Mesendoderm (in vitro differentiated cells): ENCODE measurements around the gene AGBL4.

ENCODE experiments used
- DNase-seq: peaks from one replicate; pipeline ENCODE4 v3.0.0; 2013
- H2AK5ac ChIP-seq: 2 replicates; pipeline ENCODE4 v1.6.1; 2013; ENCODE audit warnings: low read length, inconsistent platforms
- H2BK120ac ChIP-seq: 2 replicates; pipeline ENCODE4 v1.6.1; 2013; ENCODE audit warnings: low read depth, mild to moderate bottlenecking, low read length, moderate library complexity, mixed read lengths
- H2BK15ac ChIP-seq: replicated peaks from 2 replicates; pipeline ENCODE4 v1.6.1; 2013; ENCODE audit warnings: low read depth, mild to moderate bottlenecking, moderate library complexity
- H2BK5ac ChIP-seq: 2 replicates; pipeline ENCODE4 v1.6.1; 2013; ENCODE audit warnings: low read length, inconsistent platforms
- H3K18ac ChIP-seq: 2 replicates; pipeline ENCODE4 v1.6.1; 2013; ENCODE audit warnings: mild to moderate bottlenecking, low read length, mixed read lengths
- H3K23ac ChIP-seq: one replicate; pipeline ENCODE4 v1.6.1; 2013; ENCODE audit warnings: low read length
- H3K27ac ChIP-seq: 2 replicates; pipeline ENCODE4 v1.5.1; 2013; ENCODE audit warnings: low read depth, mild to moderate bottlenecking, inconsistent platforms, low read length, moderate library complexity
- H3K27me3 ChIP-seq: 2 replicates; pipeline ENCODE4 v1.6.1; 2013; ENCODE audit warnings: low read length, control low read depth, mild to moderate bottlenecking, inconsistent platforms; ENCODE audit not compliant: insufficient read depth, poor library complexity
- H3K36me3 ChIP-seq: 2 replicates; pipeline ENCODE4 v1.6.1; 2013; ENCODE audit warnings: low read length, inconsistent platforms; ENCODE audit not compliant: control insufficient read depth, insufficient read depth
- H3K4ac ChIP-seq: one replicate; pipeline ENCODE4 v1.6.1; 2013; ENCODE audit warnings: low read depth, mild to moderate bottlenecking, low read length, moderate library complexity
- H3K4me1 ChIP-seq: 2 replicates; pipeline ENCODE4 v1.6.1; 2013; ENCODE audit warnings: low read depth, low read length, inconsistent platforms; ENCODE audit not compliant: control insufficient read depth
- H3K4me2 ChIP-seq: 2 replicates; pipeline ENCODE4 v1.6.1; 2013; ENCODE audit warnings: low read length
- H3K4me3 ChIP-seq: 2 replicates; pipeline ENCODE4 v1.5.1; 2013; ENCODE audit warnings: mild to moderate bottlenecking, low read length
- H3K56ac ChIP-seq: one replicate; pipeline ENCODE4 v1.6.1; 2013; ENCODE audit warnings: low read length
- H3K79me1 ChIP-seq: 2 replicates; pipeline ENCODE4 v1.6.1; 2013; ENCODE audit warnings: low read length, inconsistent platforms
- H3K79me2 ChIP-seq: 2 replicates; pipeline ENCODE4 v1.6.1; 2013; ENCODE audit warnings: mild to moderate bottlenecking, low read length; ENCODE audit not compliant: control insufficient read depth, insufficient read depth
- H3K9ac ChIP-seq: 2 replicates; pipeline ENCODE4 v1.6.1; 2013; ENCODE audit warnings: low read length, inconsistent platforms
- H4K5ac ChIP-seq: one replicate; pipeline ENCODE4 v1.6.1; 2013; ENCODE audit warnings: low read length
- H4K8ac ChIP-seq: one replicate; pipeline ENCODE4 v1.6.1; 2013; ENCODE audit warnings: low read depth, mild to moderate bottlenecking, control low read depth, low read length, moderate library complexity
- WGBS: extraction: QIAGEN DNeasy Blood & Tissue Kit; methylation state at CpG from one replicate; pipeline ENCODE4 v1.1.7; 2013; ENCODE audit warnings: low lambda C conversion rate, missing lambda C conversion rate; ENCODE audit not compliant: insufficient coverage; ENCODE audit errors: extremely low coverage; 5-methylcytosine and 5-hydroxymethylcytosine counted together

Gene AGBL4

DNA sequence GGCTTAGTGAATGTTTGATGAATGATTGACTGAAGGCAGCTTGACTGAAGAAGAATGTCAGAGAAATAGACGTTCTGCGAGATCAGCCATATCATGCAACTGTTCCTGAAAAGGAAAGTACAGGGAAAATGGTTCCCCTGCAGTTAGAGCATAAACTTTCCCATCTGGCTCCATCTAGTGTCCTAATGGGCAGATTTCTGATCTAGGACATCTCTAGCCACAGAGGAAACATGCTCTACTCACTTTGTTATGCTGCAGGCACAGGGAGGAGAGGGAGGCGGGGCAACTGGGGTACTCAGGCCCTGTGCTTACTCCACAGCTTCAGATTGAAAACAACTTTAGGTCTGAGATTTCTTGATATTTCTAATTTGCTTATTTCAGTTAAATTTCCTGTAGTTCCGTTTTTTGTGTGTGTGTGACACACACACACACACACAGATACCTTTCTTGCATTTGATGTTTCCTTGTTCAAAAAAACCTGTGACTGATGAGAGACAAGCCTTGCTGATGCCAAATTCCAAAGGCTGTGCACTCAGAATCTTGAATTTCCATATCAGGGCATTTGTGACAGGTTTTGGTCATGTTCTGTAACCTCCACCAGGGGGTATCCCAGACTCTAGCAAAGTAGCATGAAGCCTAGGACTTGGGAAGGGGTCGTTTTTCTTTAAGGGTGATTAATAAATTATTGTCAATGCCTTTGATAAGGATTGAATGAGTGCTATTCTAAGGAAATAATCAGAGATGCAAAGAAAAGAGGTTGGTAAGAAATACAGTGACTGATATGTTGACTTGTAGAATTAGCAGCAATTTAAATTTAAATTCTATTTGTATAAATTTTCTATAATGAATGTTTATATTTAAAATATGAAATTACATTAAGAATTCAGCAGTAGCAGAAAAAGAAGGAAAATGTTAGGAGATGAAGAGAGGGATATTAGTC is 1107.4 kb downstream of the AGBL4 start:
- no peak overlapping the region for H3K27ac ChIP-seq
- no peak overlapping the region for H3K23ac ChIP-seq
- peak overlapping the region; percentile 20 for H3K4ac ChIP-seq
- no peaks in the 10 kb centered on the region for H3K36me3 ChIP-seq
- H3K27me3 ChIP-seq, result no peaks in the 10 kb centered on the region
- WGBS, result no CpG with 5 or more reads among the region's 5 CpGs
- H3K56ac ChIP-seq, result peak overlapping the region; percentile 63
- H2AK5ac ChIP-seq, result no peak overlapping the region
- no peak overlapping the region for H4K8ac ChIP-seq
- H3K4me3 ChIP-seq, result no peak overlapping the region
- no peaks in the 10 kb centered on the region for H3K79me2 ChIP-seq
- peak overlapping the region; percentile 26 for H4K5ac ChIP-seq
- no peak overlapping the region for H3K4me2 ChIP-seq
- peak overlapping the region; percentile 3 for H3K9ac ChIP-seq
- H3K4me1 ChIP-seq, result peaks cover 2% of the 10 kb centered on the region
- peak; percentile 91 for DNase-seq
- H3K79me1 ChIP-seq, result no peaks in the 10 kb centered on the region
- H2BK120ac ChIP-seq, result no peak overlapping the region
- H3K18ac ChIP-seq, result no peak overlapping the region
- H2BK5ac ChIP-seq, result no peak overlapping the region
- H2BK15ac ChIP-seq, result no peak overlapping the region

DNA sequence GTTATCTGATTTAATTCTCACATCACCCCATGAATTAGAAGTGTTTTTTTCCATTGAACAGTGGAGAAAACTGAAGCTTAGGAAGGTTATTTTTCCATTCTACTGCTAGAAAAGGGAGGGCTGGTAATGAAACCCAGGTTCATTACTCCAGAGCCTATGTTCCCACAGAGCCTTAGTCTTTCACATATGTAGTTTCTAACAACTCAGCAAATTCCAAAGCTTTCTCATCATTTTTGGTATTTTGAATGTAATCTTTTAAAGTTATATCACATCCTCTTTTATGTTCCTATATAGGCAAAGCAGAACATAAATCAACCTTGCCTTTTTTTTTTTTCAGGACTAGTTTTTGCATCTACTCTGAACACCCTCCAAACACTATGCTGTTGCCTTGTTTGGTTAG is 1115.1 kb downstream of the AGBL4 start:
- Histone ChIP-seq H3K4me1 (no peaks in the 10 kb centered on the region), H3K56ac (no peak overlapping the region), H2BK15ac (no peak overlapping the region), H3K27ac (no peak overlapping the region), H3K18ac (no peak overlapping the region), H2BK5ac (no peak overlapping the region), H2BK120ac (no peak overlapping the region), H4K8ac (no peak overlapping the region), H3K79me1 (no peaks in the 10 kb centered on the region), H4K5ac (no peak overlapping the region), H3K23ac (no peak overlapping the region), H3K9ac (no peak overlapping the region), H3K27me3 (no peaks in the 10 kb centered on the region), H3K4ac (no peak overlapping the region), H3K79me2 (no peaks in the 10 kb centered on the region), H3K4me2 (no peak overlapping the region), H3K36me3 (no peaks in the 10 kb centered on the region), H3K4me3 (no peak overlapping the region), H2AK5ac (no peak overlapping the region)
- no peak for DNase-seq

DNA sequence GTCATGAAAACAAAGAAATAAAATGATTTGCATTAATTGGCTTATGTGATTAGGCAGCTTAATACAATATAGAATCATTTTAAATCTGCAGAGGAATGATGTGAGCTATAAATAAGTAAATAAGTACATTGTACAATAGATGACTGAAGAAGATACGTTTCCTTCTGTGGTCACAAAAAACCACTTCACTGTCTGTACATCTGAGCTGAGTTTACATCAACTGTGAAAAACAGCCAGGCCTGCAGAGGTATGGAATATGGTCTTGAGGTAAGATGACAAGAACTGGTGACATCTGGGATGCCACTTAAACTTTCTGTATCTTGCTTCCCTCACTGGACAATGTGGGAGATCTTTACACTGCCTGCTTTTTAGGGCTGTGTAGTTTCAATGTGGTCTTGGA is 1117.0 kb downstream of the AGBL4 start:
- H2AK5ac ChIP-seq, result no peak overlapping the region
- no peak overlapping the region for H3K4me3 ChIP-seq
- H4K5ac ChIP-seq, result no peak overlapping the region
- H3K23ac ChIP-seq, result no peak overlapping the region
- no peak overlapping the region for H3K4ac ChIP-seq
- no peaks in the 10 kb centered on the region for H3K79me2 ChIP-seq
- WGBS, result no CpG with 5 or more reads among the region's 1 CpG
- H2BK5ac ChIP-seq, result no peak overlapping the region
- H3K4me2 ChIP-seq, result no peak overlapping the region
- H2BK120ac ChIP-seq, result no peak overlapping the region
- no peaks in the 10 kb centered on the region for H3K79me1 ChIP-seq
- H3K36me3 ChIP-seq, result no peaks in the 10 kb centered on the region
- peak overlapping the region; percentile 51 for H3K18ac ChIP-seq
- DNase-seq, result no peak
- H3K4me1 ChIP-seq, result no peaks in the 10 kb centered on the region
- no peak overlapping the region for H2BK15ac ChIP-seq
- H3K56ac ChIP-seq, result no peak overlapping the region
- no peaks in the 10 kb centered on the region for H3K27me3 ChIP-seq
- H3K9ac ChIP-seq, result no peak overlapping the region
- H4K8ac ChIP-seq, result no peak overlapping the region
- no peak overlapping the region for H3K27ac ChIP-seq

DNA sequence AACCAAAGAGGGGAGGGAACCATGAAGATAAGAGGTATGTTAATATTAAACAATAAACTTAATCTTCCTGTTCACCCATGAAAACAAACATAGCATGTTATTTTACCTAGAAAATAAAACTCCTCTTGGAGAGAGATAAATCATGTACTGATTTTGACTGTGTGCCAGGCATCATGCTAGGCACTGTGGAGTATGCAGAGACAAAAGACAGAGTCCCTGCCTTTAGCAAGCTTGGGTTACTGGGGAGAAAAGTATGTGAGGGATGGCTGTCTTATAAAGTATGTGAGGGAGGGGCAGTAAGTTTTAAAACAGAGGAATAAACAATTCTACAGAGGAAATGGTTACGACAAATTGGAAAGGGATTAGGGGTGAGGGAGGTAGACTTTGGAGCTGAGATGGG is 1117.6 kb downstream of the AGBL4 start:
- WGBS, result no CpG with 5 or more reads among the region's 1 CpG
- Histone ChIP-seq H3K9ac (no peak overlapping the region), H3K4me3 (no peak overlapping the region), H3K79me1 (no peaks in the 10 kb centered on the region), H3K36me3 (no peaks in the 10 kb centered on the region), H3K23ac (no peak overlapping the region), H4K8ac (no peak overlapping the region), H2BK5ac (no peak overlapping the region), H2AK5ac (no peak overlapping the region), H3K4me2 (no peak overlapping the region), H2BK120ac (no peak overlapping the region), H3K4me1 (no peaks in the 10 kb centered on the region), H3K27ac (no peak overlapping the region), H2BK15ac (no peak overlapping the region), H3K4ac (no peak overlapping the region), H3K79me2 (no peaks in the 10 kb centered on the region), H3K27me3 (no peaks in the 10 kb centered on the region), H3K18ac (no peak overlapping the region), H3K56ac (no peak overlapping the region), H4K5ac (no peak overlapping the region)
- peak; percentile 23 for DNase-seq

DNA sequence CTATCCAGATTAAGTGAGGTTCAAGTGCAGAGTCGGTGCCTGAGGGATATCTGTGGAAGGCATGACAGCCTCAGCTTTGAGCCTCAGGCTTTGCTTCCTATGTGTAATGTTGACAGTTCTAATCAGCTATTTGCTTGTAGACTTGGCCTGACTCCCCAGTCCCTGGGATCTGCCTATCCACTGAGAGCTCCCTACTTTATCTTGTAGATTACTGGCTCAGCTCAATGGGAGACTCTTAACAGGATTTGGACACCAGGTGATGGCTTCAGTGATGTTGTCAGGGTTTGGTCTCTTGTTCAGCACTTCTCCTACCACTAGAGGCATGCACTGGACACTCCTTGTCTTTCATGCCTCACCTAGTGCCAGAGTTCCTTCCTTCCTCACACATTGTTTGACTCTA is 1120.5 kb downstream of the AGBL4 start:
- no peaks in the 10 kb centered on the region for H3K79me1 ChIP-seq

DNA sequence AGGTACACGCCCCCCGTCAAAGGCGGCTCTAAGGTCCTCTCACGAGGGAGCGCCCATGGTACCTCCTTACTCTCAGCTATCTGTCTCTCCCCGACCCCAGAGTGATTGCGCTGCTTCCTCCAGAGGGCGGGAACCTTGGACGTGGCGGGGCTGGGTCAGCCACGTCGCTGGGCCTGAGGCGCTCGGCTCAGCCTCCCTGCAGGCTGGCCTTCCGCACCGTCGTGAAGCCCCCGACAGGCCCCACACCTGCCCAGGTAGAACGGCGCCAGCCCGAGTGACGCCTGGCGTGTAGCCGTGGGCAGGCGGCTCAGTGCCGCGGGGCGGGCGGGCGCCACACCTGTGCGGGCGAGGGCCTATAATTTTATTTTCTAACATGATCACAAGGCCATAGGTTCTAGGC is 1124.9 kb downstream of the AGBL4 start:
- H3K4me1 ChIP-seq, result no peaks in the 10 kb centered on the region
- no peak overlapping the region for H2BK120ac ChIP-seq
- WGBS, result no CpG with 5 or more reads among the region's 32 CpGs
- no peak overlapping the region for H4K8ac ChIP-seq
- H3K23ac ChIP-seq, result peak overlapping the region; percentile 30
- no peak overlapping the region for H3K4me3 ChIP-seq
- H3K79me1 ChIP-seq, result no peaks in the 10 kb centered on the region
- no peaks in the 10 kb centered on the region for H3K36me3 ChIP-seq
- H2BK5ac ChIP-seq, result no peak overlapping the region
- H2BK15ac ChIP-seq, result no peak overlapping the region
- no peak overlapping the region for H3K4ac ChIP-seq
- no peak overlapping the region for H3K27ac ChIP-seq
- no peak for DNase-seq
- H2AK5ac ChIP-seq, result no peak overlapping the region
- H3K56ac ChIP-seq, result no peak overlapping the region
- H3K4me2 ChIP-seq, result no peak overlapping the region
- no peak overlapping the region for H3K18ac ChIP-seq
- H3K79me2 ChIP-seq, result no peaks in the 10 kb centered on the region
- H3K27me3 ChIP-seq, result no peaks in the 10 kb centered on the region
- H3K9ac ChIP-seq, result no peak overlapping the region
- no peak overlapping the region for H4K5ac ChIP-seq

More for the DNA sequence above, 1120.5 kb downstream of the AGBL4 start:
- H3K4me3 ChIP-seq, result no peak overlapping the region
- H2BK15ac ChIP-seq, result no peak overlapping the region
- WGBS, result no CpG with 5 or more reads among the region's 1 CpG
- H3K4me1 ChIP-seq, result no peaks in the 10 kb centered on the region
- H2BK120ac ChIP-seq, result no peak overlapping the region
- H4K8ac ChIP-seq, result no peak overlapping the region
- H3K27ac ChIP-seq, result no peak overlapping the region
- H2AK5ac ChIP-seq, result no peak overlapping the region
- H2BK5ac ChIP-seq, result no peak overlapping the region
- no peaks in the 10 kb centered on the region for H3K27me3 ChIP-seq
- DNase-seq, result peak; percentile 67
- H3K36me3 ChIP-seq, result no peaks in the 10 kb centered on the region
- no peak overlapping the region for H4K5ac ChIP-seq
- no peaks in the 10 kb centered on the region for H3K79me2 ChIP-seq
- no peak overlapping the region for H3K9ac ChIP-seq
- H3K4ac ChIP-seq, result no peak overlapping the region
- H3K23ac ChIP-seq, result no peak overlapping the region
- no peak overlapping the region for H3K4me2 ChIP-seq
- no peak overlapping the region for H3K56ac ChIP-seq
- no peak overlapping the region for H3K18ac ChIP-seq
